Measurements from ENCODE around the gene PSMD12.

The PSMD12 gene

DNA sequence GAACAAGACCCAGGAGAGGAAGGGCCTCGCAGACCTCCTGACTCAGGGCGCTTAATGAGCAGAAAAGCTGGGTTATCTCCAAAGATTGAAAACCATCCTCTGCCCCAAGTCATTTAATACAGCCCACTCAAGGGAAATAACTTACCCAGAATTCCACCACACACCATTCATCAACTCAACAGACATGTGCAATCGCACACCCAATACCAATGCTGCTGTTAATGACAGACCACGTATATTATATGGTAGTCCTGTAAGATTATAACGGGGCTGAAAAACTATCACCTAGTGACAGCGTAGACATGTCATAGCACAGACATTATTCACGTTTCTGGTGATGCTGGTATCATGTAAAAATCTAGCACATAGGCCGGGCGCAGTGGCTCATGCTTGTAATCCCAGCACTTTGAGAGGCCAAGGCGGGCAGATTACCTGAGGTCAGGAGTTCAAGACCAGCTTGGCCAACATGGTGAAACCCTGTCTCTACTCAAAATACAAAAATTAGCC is 68.9 kb downstream of the PSMD12 start:
- DNase-seq: no peak

DNA sequence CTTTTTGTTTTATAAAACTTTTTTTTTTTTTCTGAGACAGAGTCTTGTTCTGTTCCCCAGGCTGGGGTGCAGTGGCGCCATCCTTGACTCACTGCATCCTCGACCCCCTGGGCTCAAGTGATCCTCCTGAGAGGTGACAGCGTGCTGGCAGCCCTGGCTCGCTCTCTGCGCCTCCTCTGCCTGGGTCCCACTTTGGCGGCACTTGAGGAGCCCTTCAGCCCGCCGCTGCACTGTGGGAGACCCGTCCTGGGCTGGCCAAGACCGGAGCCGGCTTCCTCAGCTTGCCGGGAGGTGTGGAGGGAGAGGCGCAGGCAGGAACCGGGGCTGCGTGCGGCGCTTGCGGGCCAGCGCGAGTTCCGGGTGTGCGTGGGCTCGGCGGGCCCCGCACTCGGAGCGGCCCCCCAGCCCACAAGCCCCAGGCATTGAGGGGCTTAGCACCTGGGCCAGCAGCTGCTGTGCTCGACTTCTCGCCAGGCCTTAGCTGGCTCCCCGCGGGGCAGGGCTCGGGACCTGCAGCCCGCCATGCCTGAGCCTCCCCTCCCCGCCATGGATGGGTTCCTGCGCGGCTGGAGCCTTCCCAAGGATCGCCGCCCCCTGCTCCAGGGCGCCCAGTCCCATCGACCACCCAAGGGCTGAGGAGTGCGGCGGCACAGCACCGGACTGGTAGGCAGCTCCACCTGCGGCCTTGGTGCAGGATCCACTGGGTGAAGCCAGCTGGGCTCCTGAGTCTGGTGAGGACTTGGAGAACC is 71.8 kb downstream of the PSMD12 start:
- DNase-seq: no peak

DNA sequence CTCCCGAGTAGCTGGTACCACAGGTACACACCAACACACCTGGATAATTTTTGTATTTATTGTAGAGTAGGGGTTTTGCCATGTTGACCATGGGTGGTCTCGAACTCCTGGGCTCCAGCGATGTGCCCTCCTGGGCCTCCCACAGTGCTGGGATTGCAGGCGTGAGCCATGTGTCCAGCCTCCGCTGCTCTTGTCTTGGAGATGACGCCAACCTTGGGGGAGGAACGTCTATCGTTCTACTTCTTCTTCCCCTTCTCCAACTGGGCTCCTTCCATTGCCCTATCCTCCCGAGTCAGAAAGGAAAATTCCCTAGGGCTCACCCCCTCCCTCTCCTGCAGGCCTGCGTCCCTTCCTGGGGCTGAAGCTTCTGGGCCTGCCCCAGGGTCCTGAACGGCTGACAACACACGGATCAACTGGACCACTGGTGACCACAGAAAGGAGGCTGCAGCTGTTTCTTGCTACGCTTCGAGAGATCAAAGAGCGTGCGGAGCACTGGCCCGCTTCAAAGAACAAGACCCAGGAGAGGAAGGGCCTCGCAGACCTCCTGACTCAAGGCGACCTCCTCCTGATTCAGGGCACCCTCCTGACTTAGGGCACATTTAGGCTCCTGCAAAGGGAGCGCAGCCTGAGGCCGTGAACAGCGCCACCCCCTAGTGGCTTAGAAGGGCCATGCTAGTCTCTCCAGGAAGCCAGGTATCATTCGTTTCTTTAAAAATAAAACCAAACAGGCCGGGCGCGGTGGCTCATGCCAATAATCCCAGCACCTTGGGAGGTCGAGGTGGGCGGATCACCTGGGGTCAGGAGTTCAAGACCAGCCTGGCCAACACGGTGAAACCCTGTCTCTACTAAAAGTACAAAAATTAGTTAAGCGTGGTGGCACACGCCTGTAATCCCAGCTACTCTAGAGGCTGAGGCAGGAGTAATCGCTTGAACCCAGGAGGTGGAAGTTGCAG is 72.8 kb downstream of the PSMD12 start:
- peak; percentile 31 for DNase-seq

DNA sequence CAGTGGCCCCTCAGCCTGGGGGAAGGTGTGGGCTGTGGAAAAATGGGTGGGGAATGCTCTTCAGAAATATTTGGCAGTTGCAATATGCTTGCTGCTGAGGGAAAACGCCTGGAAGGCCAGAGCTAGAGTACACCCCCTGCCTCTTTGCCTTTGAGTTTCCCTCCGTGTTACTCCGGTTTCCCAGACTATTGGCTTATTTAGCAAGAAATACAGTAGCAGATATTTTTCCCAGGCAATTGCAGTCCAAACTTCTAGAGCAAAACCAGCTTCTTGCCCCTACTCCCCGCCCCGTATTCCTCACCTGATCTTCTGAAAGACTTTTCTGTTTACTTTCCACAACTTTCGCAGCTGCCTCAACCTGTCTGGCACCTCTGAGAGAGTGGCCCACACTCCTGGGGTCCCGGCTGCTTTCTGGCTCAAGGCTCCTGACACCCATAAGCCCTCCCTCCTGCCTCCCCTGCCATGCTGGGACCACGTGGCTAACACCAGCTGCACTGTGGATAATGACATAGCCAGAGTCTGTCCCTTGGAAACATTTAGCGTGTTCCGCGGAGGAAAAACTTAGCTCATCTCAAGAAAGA is 75.6 kb downstream of the PSMD12 start:
- DNase-seq: no peak

DNA sequence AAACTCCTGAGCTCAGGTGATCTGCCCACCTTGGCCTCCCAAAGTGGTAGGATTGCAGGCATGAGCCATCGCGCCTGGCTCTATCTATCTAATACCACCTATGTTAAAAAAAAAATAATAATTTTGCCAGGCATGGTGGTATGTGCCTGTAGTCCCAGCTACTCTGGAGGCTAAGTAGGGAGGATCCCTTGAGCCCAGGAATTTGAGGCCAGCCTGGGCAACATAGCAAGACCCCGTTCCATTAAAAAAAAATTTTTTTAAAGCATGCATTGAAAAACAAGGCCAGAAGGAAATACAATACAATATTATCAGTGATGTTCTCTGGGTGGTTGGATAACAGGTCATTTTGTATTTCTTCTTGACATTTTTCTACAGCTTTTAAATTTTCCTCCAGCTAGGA is 76.1 kb downstream of the PSMD12 start:
- no peak for DNase-seq

DNA sequence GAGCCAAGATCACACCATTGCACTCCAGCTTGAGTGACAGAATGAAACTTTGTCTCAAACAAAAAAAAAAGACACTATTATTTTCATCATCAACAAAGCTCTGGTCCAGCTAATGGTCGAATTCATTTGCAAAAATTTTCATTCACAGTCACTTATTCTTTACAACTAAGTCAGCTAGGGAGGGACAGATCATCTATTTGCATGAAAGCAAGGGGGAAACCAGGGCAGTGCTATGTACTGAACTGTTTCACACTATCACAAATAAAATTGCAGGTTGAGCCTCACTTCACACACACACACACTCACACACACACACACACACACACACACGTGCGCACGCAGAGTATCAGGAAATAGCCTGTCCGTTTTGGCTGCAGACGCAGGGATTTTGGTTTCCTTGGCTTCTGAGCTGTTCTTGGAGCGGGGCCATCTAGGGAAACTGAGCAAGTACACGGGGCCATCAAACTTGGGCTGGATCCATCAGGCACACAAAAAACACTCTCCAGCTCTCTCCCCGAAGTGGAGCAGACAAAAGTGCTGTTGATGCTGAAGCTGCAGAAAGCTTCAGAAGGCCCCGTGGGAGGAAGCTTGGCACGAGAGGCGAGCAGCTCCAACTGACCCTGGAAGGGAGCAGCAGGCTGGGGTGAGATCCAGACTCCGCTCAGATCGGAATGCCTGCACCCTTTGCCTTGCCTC is 77.0 kb downstream of the PSMD12 start:
- peak; percentile 80 for DNase-seq
